HEK293 (cell line): ENCODE data around the gene ARPC3.
A peak's percentile ranks its signal among the peaks of the same experiment; 100 is the strongest.
"Not testable (repeated sequence)": the region's sequence is repeated elsewhere in the genome, so short reads cannot be mapped to it uniquely, and the experiment has no call there.

Experiments used
- CTCF ChIA-PET: fragments of 350-600 bp; formaldehyde crosslinking; extraction: SDS; loops from one replicate; lab custom pipeline; 2021; ENCODE audit warnings: antibody characterized with exemption; lab: Yijun Ruan, JAX
- POLR2A ChIA-PET: fragments of 300-600 bp; formaldehyde crosslinking; extraction: SDS; loops from one replicate; lab custom pipeline; 2020; ENCODE audit warnings: antibody characterized with exemption, inconsistent platforms; lab: Yijun Ruan, JAX
- H3K27ac ChIP-seq: fragments of 200-500 bp; sonication (Bioruptor generic); 2 replicates; pipeline ENCODE4 v1.5.1; 2014; ENCODE audit warnings: low read depth, low read length, control low read depth, inconsistent platforms; ENCODE audit errors: extremely low read depth
- H3K36me3 ChIP-seq, 2 experiments: fragments of 200-500 bp in 1 of 2; sonication (Bioruptor generic) in 1 of 2; 1 replicate in 1 of 2; 2 replicates in 1 of 2; pipeline ENCODE4 v1.5.1; 2014 to 2017; ENCODE audit warnings: inconsistent platforms in 2 of 2, low read length in 2 of 2; ENCODE audit not compliant: control insufficient read depth in 2 of 2, insufficient read depth in 1 of 2
- H3K4me1 ChIP-seq: fragments of 200-500 bp; sonication (Bioruptor generic); 2 replicates; pipeline ENCODE4 v1.5.1; 2014; ENCODE audit warnings: mild to moderate bottlenecking, low read length, inconsistent platforms; ENCODE audit not compliant: control insufficient read depth, insufficient read depth
- H3K4me3 ChIP-seq: 2 replicates; pipeline ENCODE4 v1.5.1; 2011; ENCODE audit warnings: low read depth, mild to moderate bottlenecking, control low read depth, low read length, moderate library complexity
- H3K9me3 ChIP-seq: fragments of 200-500 bp; sonication (Bioruptor generic); 2 replicates; pipeline ENCODE4 v1.5.1; 2014; ENCODE audit warnings: low read depth, low read length, inconsistent platforms; ENCODE audit not compliant: control insufficient read depth, insufficient read depth
- IKZF3 ChIP-seq: fragments of 450-650 bp; IDR thresholded peaks from 2 replicates; pipeline ENCODE4 v1.5.0; 2018; ENCODE audit warnings: missing biosample characterization, mild to moderate bottlenecking, missing genetic modification characterization, moderate library complexity
- KLF1 ChIP-seq: fragments of 450-650 bp; formaldehyde crosslinking; IDR thresholded peaks from 2 replicates; pipeline ENCODE4 v1.5.1; 2016; ENCODE audit warnings: missing biosample characterization, missing genetic modification characterization
- KLF10 ChIP-seq: fragments of 450-650 bp; IDR thresholded peaks from 2 replicates; pipeline ENCODE4 v1.5.1; 2018; ENCODE audit warnings: missing biosample characterization, mild to moderate bottlenecking, missing genetic modification characterization
- KLF9 ChIP-seq: fragments of 450-650 bp; formaldehyde crosslinking; IDR thresholded peaks from 2 replicates; pipeline ENCODE4 v1.5.1; 2016; ENCODE audit warnings: missing biosample characterization, missing genetic modification characterization, low read depth
- SCRT2 ChIP-seq: fragments of 450-650 bp; formaldehyde crosslinking; IDR thresholded peaks from 2 replicates; pipeline ENCODE4 v1.5.1; 2016; ENCODE audit warnings: missing biosample characterization, missing genetic modification characterization
- ZNF121 ChIP-seq: fragments of 450-650 bp; formaldehyde crosslinking; IDR thresholded peaks from 2 replicates; pipeline ENCODE4 v1.5.1; 2016; ENCODE audit warnings: missing biosample characterization, missing genetic modification characterization
- ZNF133 ChIP-seq: fragments of 450-650 bp; formaldehyde crosslinking; IDR thresholded peaks from 2 replicates; pipeline ENCODE4 v1.5.1; 2016; ENCODE audit warnings: missing biosample characterization, missing genetic modification characterization
- ZNF335 ChIP-seq: fragments of 450-650 bp; formaldehyde crosslinking; conservative IDR thresholded peaks from 2 replicates; pipeline ENCODE4 v1.5.1; 2016; ENCODE audit warnings: missing biosample characterization, missing genetic modification characterization
- ZNF350 ChIP-seq: fragments of 450-650 bp; formaldehyde crosslinking; IDR thresholded peaks from 2 replicates; pipeline ENCODE4 v1.5.0; 2017; ENCODE audit warnings: missing biosample characterization, mild to moderate bottlenecking, missing genetic modification characterization
- ZNF426 ChIP-seq: fragments of 450-650 bp; formaldehyde crosslinking; IDR thresholded peaks from 2 replicates; pipeline ENCODE4 v1.5.1; 2017; ENCODE audit warnings: missing biosample characterization, missing genetic modification characterization, mild to moderate bottlenecking, inconsistent platforms, moderate library complexity
- ZNF449 ChIP-seq: fragments of 450-650 bp; formaldehyde crosslinking; IDR thresholded peaks from 2 replicates; pipeline ENCODE4 v1.5.1; 2017; ENCODE audit warnings: missing biosample characterization, mild to moderate bottlenecking, missing genetic modification characterization, moderate library complexity
- ZNF48 ChIP-seq: fragments of 450-650 bp; formaldehyde crosslinking; IDR thresholded peaks from 2 replicates; pipeline ENCODE4 v1.5.1; 2016; ENCODE audit warnings: missing biosample characterization, missing genetic modification characterization
- ZNF501 ChIP-seq: fragments of 450-650 bp; formaldehyde crosslinking; IDR thresholded peaks from 2 replicates; pipeline ENCODE4 v1.5.1; 2016; ENCODE audit warnings: missing biosample characterization, missing genetic modification characterization
- ZNF785 ChIP-seq: fragments of 450-650 bp; formaldehyde crosslinking; IDR thresholded peaks from 2 replicates; pipeline ENCODE4 v1.5.1; 2016; ENCODE audit warnings: missing biosample characterization, missing genetic modification characterization
- TF ChIP-seq, protein P1 (sequence below): fragments of 450-650 bp; formaldehyde crosslinking; IDR thresholded peaks from 2 replicates; pipeline ENCODE4 v1.5.1; 2017; ENCODE audit warnings: missing biosample characterization, missing genetic modification characterization

Gene ARPC3

GRCh38 chr12:110420644-110421043 is 29.5 kb downstream of the ARPC3 start:
- not testable (repeated sequence) for H3K36me3 ChIP-seq, H3K9me3 ChIP-seq, H3K4me1 ChIP-seq, H3K4me3 ChIP-seq, H3K27ac ChIP-seq
- CTCF ChIA-PET: interaction anchor here (3.6 kb wide), 1 partner anchor 11 kb away, joined by 28 read pairs; no protein-coding TSS in a partner anchor
- peak; percentile 97 for TF ChIP-seq ZNF121
- POLR2A ChIA-PET: interaction anchor here (0.6 kb wide), 1 partner anchor 377 kb away, joined by 4 read pairs; no protein-coding TSS in a partner anchor

GRCh38 chr12:110417113-110417512 is 33.0 kb downstream of the ARPC3 start:
- H3K27ac ChIP-seq, POLR2A ChIA-PET, H3K4me1 ChIP-seq, H3K4me3 ChIP-seq, H3K9me3 ChIP-seq, H3K36me3 ChIP-seq: not testable (repeated sequence)
- CTCF ChIA-PET: interaction anchor here (0.6 to 1.0 kb wide), 2 partner anchors 14 to 16 kb away, joined by 3 to 4 read pairs; no protein-coding TSS in a partner anchor

- H3K36me3 ChIP-seq, H3K27ac ChIP-seq, H3K4me1 ChIP-seq, H3K9me3 ChIP-seq, POLR2A ChIA-PET, H3K4me3 ChIP-seq, CTCF ChIA-PET: not testable (repeated sequence)
Measured at GRCh38 chr12:110410086-110410485, 40.1 kb downstream of the ARPC3 start.

- POLR2A ChIA-PET, CTCF ChIA-PET, H3K9me3 ChIP-seq, H3K4me1 ChIP-seq, H3K4me3 ChIP-seq, H3K27ac ChIP-seq: not testable (repeated sequence)
- peaks cover 9 to 13% of the 10 kb centered on the region in 2 experiments; a peak in 2 of 3 replicates for H3K36me3 ChIP-seq
Measured at GRCh38 chr12:110405126-110405662, 44.9 kb downstream of the ARPC3 start.

GRCh38 chr12:110403976-110404682 is 46.0 kb downstream of the ARPC3 start:
- TF ChIP-seq ZNF48 (tag by site-specific recombination) (no peak), KLF1 (tag by site-specific recombination) (0 out of 2 replicates have a peak, but pooled peaks have one; percentile 12), ZNF335 (tag by site-specific recombination) (peak; percentile 16; the same call in 1 of the 2 replicates), ZNF449 (tag by site-specific recombination) (no peak), ZNF133 (tag by site-specific recombination) (no peak), ZNF785 (tag by site-specific recombination) (no peak), ZNF501 (tag by site-specific recombination) (0 out of 2 replicates have a peak, but pooled peaks have one; percentile 15), SCRT2 (tag by site-specific recombination) (peak; percentile 81), KLF10 (tag by site-specific recombination) (0 out of 2 replicates have a peak, but pooled peaks have one; percentile 49), IKZF3 (tag by site-specific recombination) (peak; percentile 64; the same call in 1 of the 2 replicates), ZNF350 (tag by site-specific recombination) (no peak), ZNF426 (tag by site-specific recombination) (0 out of 2 replicates have a peak, but pooled peaks have one; percentile 6), KLF9 (tag by site-specific recombination) (peak; percentile 2; the same call in 1 of the 2 replicates)
- TF ChIP-seq, protein P1, sequence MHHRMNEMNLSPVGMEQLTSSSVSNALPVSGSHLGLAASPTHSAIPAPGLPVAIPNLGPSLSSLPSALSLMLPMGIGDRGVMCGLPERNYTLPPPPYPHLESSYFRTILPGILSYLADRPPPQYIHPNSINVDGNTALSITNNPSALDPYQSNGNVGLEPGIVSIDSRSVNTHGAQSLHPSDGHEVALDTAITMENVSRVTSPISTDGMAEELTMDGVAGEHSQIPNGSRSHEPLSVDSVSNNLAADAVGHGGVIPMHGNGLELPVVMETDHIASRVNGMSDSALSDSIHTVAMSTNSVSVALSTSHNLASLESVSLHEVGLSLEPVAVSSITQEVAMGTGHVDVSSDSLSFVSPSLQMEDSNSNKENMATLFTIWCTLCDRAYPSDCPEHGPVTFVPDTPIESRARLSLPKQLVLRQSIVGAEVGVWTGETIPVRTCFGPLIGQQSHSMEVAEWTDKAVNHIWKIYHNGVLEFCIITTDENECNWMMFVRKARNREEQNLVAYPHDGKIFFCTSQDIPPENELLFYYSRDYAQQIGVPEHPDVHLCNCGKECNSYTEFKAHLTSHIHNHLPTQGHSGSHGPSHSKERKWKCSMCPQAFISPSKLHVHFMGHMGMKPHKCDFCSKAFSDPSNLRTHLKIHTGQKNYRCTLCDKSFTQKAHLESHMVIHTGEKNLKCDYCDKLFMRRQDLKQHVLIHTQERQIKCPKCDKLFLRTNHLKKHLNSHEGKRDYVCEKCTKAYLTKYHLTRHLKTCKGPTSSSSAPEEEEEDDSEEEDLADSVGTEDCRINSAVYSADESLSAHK: no peak
- ChIA-PET CTCF (interaction anchor here (0.6 to 1.8 kb wide), 2 partner anchors 27 kb away, joined by 6 to 7 read pairs; no protein-coding TSS in a partner anchor), POLR2A (interaction anchor here (1.9 kb wide), 1 partner anchor 27 kb away, joined by 7 read pairs; no protein-coding TSS in a partner anchor)
- H3K9me3 ChIP-seq: no peaks in the 10 kb centered on the region
- peaks cover 9 to 21% of the 10 kb centered on the region in 2 experiments; a peak in 2 of 3 replicates for H3K36me3 ChIP-seq
- 0 out of 2 replicates have a peak, but pooled peaks cover 4% of the 10 kb centered on the region for H3K4me1 ChIP-seq
- H3K4me3 ChIP-seq: peak overlapping the region; percentile 87
- peak overlapping the region; percentile 92 for H3K27ac ChIP-seq
